Brain pericyte (primary cell): Measurements from ENCODE around the gene ILF3.
"Not testable (repeated sequence)": the region's sequence is repeated elsewhere in the genome, so short reads cannot be mapped to it uniquely, and the experiment has no call there.

ENCODE experiments used
- DNase-seq: peaks from one replicate; pipeline ENCODE4 v3.0.0-alpha.2; 2012; ENCODE audit warnings: low read depth, low spot score

The ILF3 gene

GRCh38 chr19:10675214-10675613, 21.1 kb downstream of the ILF3 start:
- DNase-seq, result not testable (repeated sequence)

GRCh38 chr19:10677751-10678150, 23.6 kb downstream of the ILF3 start:
- DNase-seq, result no peak

- no peak for DNase-seq
Observed at GRCh38 chr19:10678813-10679212, 24.7 kb downstream of the ILF3 start.

GRCh38 chr19:10679743-10680142, 25.6 kb downstream of the ILF3 start:
- no peak for DNase-seq

- no peak for DNase-seq
Observed at GRCh38 chr19:10680545-10681135, 26.5 kb downstream of the ILF3 start.

- no peak for DNase-seq
Observed at GRCh38 chr19:10681658-10682057, 27.5 kb downstream of the ILF3 start.

GRCh38 chr19:10682397-10683063, 28.4 kb downstream of the ILF3 start:
- no peak for DNase-seq

GRCh38 chr19:10683064-10683426, 28.9 kb downstream of the ILF3 start:
- no peak for DNase-seq

GRCh38 chr19:10683582-10683981, 29.4 kb downstream of the ILF3 start:
- no peak for DNase-seq

GRCh38 chr19:10685210-10685609, 31.1 kb downstream of the ILF3 start:
- DNase-seq, result no peak

- DNase-seq, result no peak
Observed at GRCh38 chr19:10686193-10686592, 32.0 kb downstream of the ILF3 start.

GRCh38 chr19:10686661-10687517, 32.7 kb downstream of the ILF3 start:
- DNase-seq, result no peak

- DNase-seq, result no peak
Observed at GRCh38 chr19:10687518-10688288, 33.6 kb downstream of the ILF3 start.

- no peak for DNase-seq
Observed at GRCh38 chr19:10688545-10689280, 34.6 kb downstream of the ILF3 start.

- no peak for DNase-seq
Observed at GRCh38 chr19:10690341-10690781, 36.2 kb downstream of the ILF3 start.

GRCh38 chr19:10691178-10691881, 37.2 kb downstream of the ILF3 start:
- DNase-seq, result no peak

- DNase-seq, result no peak
Observed at GRCh38 chr19:10691883-10692282, 37.7 kb downstream of the ILF3 start.

- DNase-seq, result no peak
Observed at GRCh38 chr19:10692673-10693264, 38.6 kb downstream of the ILF3 start.

GRCh38 chr19:10694706-10695307, 40.7 kb downstream of the ILF3 start:
- DNase-seq, result no peak
